B cell (primary cell): ENCODE results near the gene TMEM132A. TPM values are rescaled to one million over a fixed set of nuclear protein-coding genes. Genes with fewer than 3 reads are reported as not detected.

Source experiments
- ATAC-seq: fragments of 200-7000 bp; cut with Tn5 transposase; one replicate; pipeline ENCODE4 v1.10.0; 2021; ENCODE audit warnings: low read depth, mild to moderate bottlenecking, moderate number of reproducible peaks, moderate library complexity
- CTCF ChIA-PET: fragments of 350-600 bp; sonication (Branson Sonifier 250); formaldehyde crosslinking; loops from one replicate; lab custom pipeline; 2021; ENCODE audit warnings: antibody characterized with exemption, inconsistent platforms; lab: Charles Lee
- POLR2A ChIA-PET: fragments of 350-600 bp; sonication (Branson Sonifier 250); formaldehyde crosslinking; loops from one replicate; lab custom pipeline; 2021; ENCODE audit warnings: antibody characterized with exemption; lab: Charles Lee
- DNase-seq: peaks from one replicate; pipeline ENCODE4 v3.0.0; 2013
- H2AFZ ChIP-seq: 2 replicates; pipeline ENCODE4 v1.6.1; 2012; ENCODE audit warnings: mild to moderate bottlenecking, low read depth, low read length; ENCODE audit not compliant: insufficient read depth, poor library complexity, severe bottlenecking
- H3K27ac ChIP-seq, 2 donors: 1 replicate in 1 of 2; 2 replicates in 1 of 2; pipeline ENCODE4 v1.5.1; 2012 to 2013; ENCODE audit warnings: low read length in 2 of 2, mild to moderate bottlenecking in 2 of 2, moderate library complexity in 1 of 2
- H3K27me3 ChIP-seq, 4 experiments: fragments of 200-600 bp in 1 of 4; sonication (generic) in 1 of 4; replicated peaks in 1 of 4; 1 replicate in 2 of 4; 2 replicates in 2 of 4; pipeline versions ENCODE4 v1.6.1 to v1.7.0; 2013 to 2016; ENCODE audit warnings: low read length in 3 of 4, mild to moderate bottlenecking in 2 of 4, mixed read lengths in 1 of 4, moderate library complexity in 1 of 4; ENCODE audit not compliant: insufficient read depth in 4 of 4, control insufficient read depth in 3 of 4; ENCODE audit errors: control extremely low read depth in 1 of 4
- H3K36me3 ChIP-seq, 2 experiments: replicated peaks in 1 of 2; 1 replicate in 1 of 2; 2 replicates in 1 of 2; pipeline versions ENCODE4 v1.6.1 to v1.7.1; 2013; ENCODE audit warnings: low read length in 1 of 2; ENCODE audit not compliant: insufficient read depth in 2 of 2, control insufficient read depth in 1 of 2; ENCODE audit errors: control extremely low read depth in 1 of 2, extremely low read depth in 1 of 2
- H3K4me1 ChIP-seq, 2 donors: fragments of 200-600 bp in 1 of 2; sonication (generic) in 1 of 2; 1 replicate in 1 of 2; 2 replicates in 1 of 2; pipeline versions ENCODE4 v1.5.1 to v1.6.1; 2013 to 2017; ENCODE audit warnings: low read length in 2 of 2; ENCODE audit not compliant: control insufficient read depth in 2 of 2, insufficient read depth in 2 of 2
- H3K4me2 ChIP-seq: replicated peaks from 2 replicates; pipeline ENCODE3; 2012; ENCODE audit warnings: mild to moderate bottlenecking, low read depth, low read length; ENCODE audit not compliant: poor library complexity, severe bottlenecking
- H3K4me3 ChIP-seq, 5 experiments: fragments of 200-600 bp in 1 of 5; sonication (generic) in 1 of 5; 1 replicate in 3 of 5; 2 replicates in 2 of 5; pipeline versions ENCODE4 v1.5.1 to v1.7.0; 2011 to 2016; ENCODE audit warnings: low read length in 4 of 5, mild to moderate bottlenecking in 4 of 5, low read depth in 2 of 5, control low read depth in 1 of 5, moderate library complexity in 1 of 5; ENCODE audit not compliant: insufficient read depth in 1 of 5; ENCODE audit errors: control extremely low read depth in 1 of 5, extremely low read depth in 1 of 5
- H3K79me2 ChIP-seq: fragments of 200-600 bp; sonication (generic); one replicate; pipeline ENCODE4 v1.6.0; 2016; ENCODE audit warnings: low read length; ENCODE audit not compliant: control insufficient read depth, insufficient read depth
- H3K9ac ChIP-seq: fragments of 200-600 bp; sonication (generic); 2 replicates; pipeline ENCODE4 v1.6.1; 2017; ENCODE audit warnings: mild to moderate bottlenecking, low read length, moderate library complexity
- H3K9me3 ChIP-seq, 3 donors: one replicate each; pipeline versions ENCODE4 v1.6.1 to v1.7.1; 2013; ENCODE audit warnings: low read length in 2 of 3; ENCODE audit not compliant: control insufficient read depth in 2 of 3, insufficient read depth in 1 of 3; ENCODE audit errors: control extremely low read depth in 1 of 3
- H4K20me1 ChIP-seq: 2 replicates; pipeline ENCODE4 v1.6.0; 2012; ENCODE audit warnings: mild to moderate bottlenecking, low read length; ENCODE audit not compliant: insufficient read depth, control insufficient read depth, poor library complexity, severe bottlenecking
- H3K27ac Mint-ChIP-seq: one replicate; pipeline ENCODE4 v1.8.0; 2021; ENCODE audit warnings: mixed read lengths
- H3K27me3 Mint-ChIP-seq: one replicate; pipeline ENCODE4 v1.8.0; 2021; ENCODE audit warnings: mixed read lengths
- H3K4me1 Mint-ChIP-seq: one replicate; pipeline ENCODE4 v1.8.0; 2021; ENCODE audit warnings: mixed read lengths
- H3K4me3 Mint-ChIP-seq: one replicate; pipeline ENCODE4 v1.8.0; 2021; ENCODE audit warnings: mixed read lengths
- H3K9me3 Mint-ChIP-seq: one replicate; pipeline ENCODE4 v1.8.0; 2022; ENCODE audit warnings: mixed read lengths; ENCODE audit not compliant: insufficient read depth
- EZH2 ChIP-seq: IDR thresholded peaks from 2 replicates; pipeline ENCODE4 v1.6.1; 2012; ENCODE audit warnings: borderline replicate concordance, low read depth, mild to moderate bottlenecking, moderate library complexity, low read length; ENCODE audit not compliant: insufficient read depth, poor library complexity, severe bottlenecking
- WGBS: methylation state at CpG from one replicate; pipeline ENCODE4 v1.1.5; 2013; ENCODE audit warnings: missing lambda C conversion rate; ENCODE audit not compliant: insufficient coverage; 5-methylcytosine and 5-hydroxymethylcytosine counted together
- intact Hi-C: fragments of 100-400 bp; cut with micrococcal nuclease; formaldehyde crosslinking; loops from one replicate; pipeline ENCODE4 v1.10.0; 2022
- polyA plus RNA-seq: library from polyadenylated mRNA; depleted of rRNA; stranded (reverse); fragments of >200 nt; gene quantifications from 2 replicates; pipeline ENCODE4 v1.2.3, GENCODE V29; 2012
- total RNA-seq, 2 donors: library from RNA; stranded (reverse); fragments of 120-200 nt in 1 of 2; gene quantifications; 1 replicate in 1 of 2; 2 replicates in 1 of 2; pipeline versions ENCODE4 v1.2.3 to v1.2.4, GENCODE V29; 2013 to 2022
- TF ChIP-seq, protein P1 (sequence below): fragments of 200-600 bp; IDR thresholded peaks from one replicate; pipeline ENCODE4 v1.8.0; 2022; ENCODE audit warnings: antibody characterized with exemption, mild to moderate bottlenecking

TMEM132A gene
- total and polyA plus RNA-seq, 2 donors (not counting 1 experiment from before 2014, with no cell fraction given) = 1.2 to 11.3 TPM

DNA sequence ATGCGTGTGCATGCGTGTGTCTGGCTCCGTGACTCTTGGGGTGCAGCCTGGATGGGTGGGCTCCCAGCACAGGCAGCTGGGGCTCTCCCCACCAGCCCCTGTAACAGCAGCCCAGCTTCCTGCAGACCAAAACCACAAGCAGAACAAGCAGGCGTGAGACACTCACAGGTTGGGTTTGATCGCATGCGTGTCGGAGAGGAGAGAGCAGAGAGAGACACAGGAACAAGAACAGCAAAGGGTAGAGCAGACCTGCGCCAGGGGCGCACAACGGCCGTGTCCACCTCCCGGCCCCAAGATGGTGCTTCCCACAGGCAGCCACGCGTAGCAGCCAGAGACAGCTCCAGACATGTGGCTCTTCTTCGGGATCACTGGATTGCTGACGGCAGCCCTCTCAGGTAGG, 47.3 kb downstream of the TMEM132A start, which contains the start of gene CD6:
TSS of gene CD6 (plus strand) at position 161 of the 400 bp plus-strand sequence. CDS start at position 347, 186 bp downstream.
- Histone ChIP-seq H3K79me2 (peaks cover 24% of the 10 kb centered on the region), H3K4me2 (peak within 1 kb of the TSS; percentile 73), H3K4me1 (peaks cover 27 to 32% of the 10 kb centered on the region in 2 donors), H3K9ac (peak within 1 kb of the TSS; percentile 50), H3K36me3 (no peaks in the 10 kb centered on the region), H2AFZ (peak within 1 kb of the TSS; percentile 78), H4K20me1 (no peaks in the 10 kb centered on the region), H3K9me3 (peaks cover 0 to 4% (median 1%) of the 10 kb centered on the region in 3 donors), H3K27ac (peak within 1 kb of the TSS; percentile 53 to 64), H3K27me3 (no peaks in the 10 kb centered on the region), H3K4me3 (peak within 1 kb of the TSS in 4 of 5 experiments; percentile 41 to 60 (median 46))
- 15% methylated on average over 15 of the region's 16 CpGs for WGBS
- ATAC-seq = peak; percentile 67
- intact Hi-C loops = loop anchor here (2.0 kb wide), 1 partner anchor 19 kb away; the partner anchor contains the start of gene SLC15A3
- no peak for TF ChIP-seq EZH2
- TF ChIP-seq, protein P1, sequence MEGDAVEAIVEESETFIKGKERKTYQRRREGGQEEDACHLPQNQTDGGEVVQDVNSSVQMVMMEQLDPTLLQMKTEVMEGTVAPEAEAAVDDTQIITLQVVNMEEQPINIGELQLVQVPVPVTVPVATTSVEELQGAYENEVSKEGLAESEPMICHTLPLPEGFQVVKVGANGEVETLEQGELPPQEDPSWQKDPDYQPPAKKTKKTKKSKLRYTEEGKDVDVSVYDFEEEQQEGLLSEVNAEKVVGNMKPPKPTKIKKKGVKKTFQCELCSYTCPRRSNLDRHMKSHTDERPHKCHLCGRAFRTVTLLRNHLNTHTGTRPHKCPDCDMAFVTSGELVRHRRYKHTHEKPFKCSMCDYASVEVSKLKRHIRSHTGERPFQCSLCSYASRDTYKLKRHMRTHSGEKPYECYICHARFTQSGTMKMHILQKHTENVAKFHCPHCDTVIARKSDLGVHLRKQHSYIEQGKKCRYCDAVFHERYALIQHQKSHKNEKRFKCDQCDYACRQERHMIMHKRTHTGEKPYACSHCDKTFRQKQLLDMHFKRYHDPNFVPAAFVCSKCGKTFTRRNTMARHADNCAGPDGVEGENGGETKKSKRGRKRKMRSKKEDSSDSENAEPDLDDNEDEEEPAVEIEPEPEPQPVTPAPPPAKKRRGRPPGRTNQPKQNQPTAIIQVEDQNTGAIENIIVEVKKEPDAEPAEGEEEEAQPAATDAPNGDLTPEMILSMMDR = no peak
- CTCF ChIA-PET = interaction anchor here (0.6 to 6.0 kb wide), 14 partner anchors 12 to 422 kb away, joined by 3 to 53 read pairs (median 3); no protein-coding TSS in a partner anchor
- peaks cover 34% of the 10 kb centered on the region for H3K4me1 Mint-ChIP-seq
- H3K9me3 Mint-ChIP-seq = no peaks in the 10 kb centered on the region
- POLR2A ChIA-PET = interaction anchor here (1.0 to 2.3 kb wide), 3 partner anchors 56 to 100 kb away, joined by 4 to 10 read pairs (median 4); no protein-coding TSS in a partner anchor
- DNase-seq = peak; percentile 67
- peak within 1 kb of the TSS; percentile 79 for H3K4me3 Mint-ChIP-seq
- H3K27ac Mint-ChIP-seq = peak within 1 kb of the TSS; percentile 71
- no peaks in the 10 kb centered on the region for H3K27me3 Mint-ChIP-seq
